Measurements from ENCODE around the gene THSD4. TPM values are rescaled to one million over a fixed set of nuclear protein-coding genes. Genes with fewer than 3 reads are reported as not detected.
"Not testable (repeated sequence)": the region's sequence is repeated elsewhere in the genome, so short reads cannot be mapped to it uniquely, and the experiment has no call there.

THSD4 gene
- total RNA-seq, 1 experiment from 2014 or later: 1.2 TPM

- DNase-seq (ENCODE audit: low spot score): no peak
- in situ Hi-C loops (cut with HindIII; ENCODE audit: low sequenced_read_pairs): no loop called here
These were observed 2.5 kb downstream of the THSD4 start for GRCh38 chr15:71117714-71118305.

GRCh38 chr15:71118345-71118744, 3.1 kb downstream of the THSD4 start:
- DNase-seq (ENCODE audit: low spot score): no peak

GRCh38 chr15:71118881-71119632, 3.8 kb downstream of the THSD4 start:
- in situ Hi-C loops (cut with HindIII; ENCODE audit: low sequenced_read_pairs): no loop called here
- no peak for DNase-seq (ENCODE audit: low spot score)

More at GRCh38 chr15:71118345-71118744, 3.1 kb downstream of the THSD4 start:
- in situ Hi-C loops (cut with HindIII; ENCODE audit: low sequenced_read_pairs): no loop called here

GRCh38 chr15:71120428-71120944, 5.2 kb downstream of the THSD4 start:
- in situ Hi-C loops (cut with HindIII; ENCODE audit: low sequenced_read_pairs): no loop called here
- DNase-seq (ENCODE audit: low spot score): no peak

- DNase-seq (ENCODE audit: low spot score): no peak
- in situ Hi-C loops (cut with HindIII; ENCODE audit: low sequenced_read_pairs): no loop called here
These were observed 6.2 kb downstream of the THSD4 start for GRCh38 chr15:71121442-71121841.

GRCh38 chr15:71124937-71125790, 9.9 kb downstream of the THSD4 start:
- in situ Hi-C loops (cut with HindIII; ENCODE audit: low sequenced_read_pairs): no loop called here

GRCh38 chr15:71125831-71126450, 10.7 kb downstream of the THSD4 start:
- in situ Hi-C loops (cut with HindIII; ENCODE audit: low sequenced_read_pairs): no loop called here

More at GRCh38 chr15:71124937-71125790, 9.9 kb downstream of the THSD4 start:
- DNase-seq (ENCODE audit: low spot score): no peak

GRCh38 chr15:71127083-71127482, 11.8 kb downstream of the THSD4 start:
- in situ Hi-C loops (cut with HindIII; ENCODE audit: low sequenced_read_pairs): no loop called here
- DNase-seq (ENCODE audit: low spot score): no peak

More at GRCh38 chr15:71125831-71126450, 10.7 kb downstream of the THSD4 start:
- no peak for DNase-seq (ENCODE audit: low spot score)

GRCh38 chr15:71128159-71128558, 12.9 kb downstream of the THSD4 start:
- in situ Hi-C loops (cut with HindIII; ENCODE audit: low sequenced_read_pairs); DNase-seq (ENCODE audit: low spot score): not testable (repeated sequence)

- in situ Hi-C loops (cut with HindIII; ENCODE audit: low sequenced_read_pairs): no loop called here
- no peak for DNase-seq (ENCODE audit: low spot score)
These were observed 13.8 kb downstream of the THSD4 start for GRCh38 chr15:71128939-71129562.

- DNase-seq (ENCODE audit: low spot score): no peak
- in situ Hi-C loops (cut with HindIII; ENCODE audit: low sequenced_read_pairs): no loop called here
These were observed 14.4 kb downstream of the THSD4 start for GRCh38 chr15:71129669-71130068.

GRCh38 chr15:71131601-71132362, 16.5 kb downstream of the THSD4 start:
- in situ Hi-C loops (cut with HindIII; ENCODE audit: low sequenced_read_pairs): no loop called here
- no peak for DNase-seq (ENCODE audit: low spot score)

GRCh38 chr15:71133747-71134472, 18.6 kb downstream of the THSD4 start:
- in situ Hi-C loops (cut with HindIII; ENCODE audit: low sequenced_read_pairs): no loop called here

GRCh38 chr15:71136159-71136783, 21.0 kb downstream of the THSD4 start:
- DNase-seq (ENCODE audit: low spot score): no peak
- in situ Hi-C loops (cut with HindIII; ENCODE audit: low sequenced_read_pairs): no loop called here

More at GRCh38 chr15:71133747-71134472, 18.6 kb downstream of the THSD4 start:
- no peak for DNase-seq (ENCODE audit: low spot score)

- in situ Hi-C loops (cut with HindIII; ENCODE audit: low sequenced_read_pairs): no loop called here
- DNase-seq (ENCODE audit: low spot score): no peak
These were observed 21.7 kb downstream of the THSD4 start for GRCh38 chr15:71136793-71137518.

GRCh38 chr15:71138473-71138872, 23.2 kb downstream of the THSD4 start:
- DNase-seq (ENCODE audit: low spot score): no peak
- in situ Hi-C loops (cut with HindIII; ENCODE audit: low sequenced_read_pairs): no loop called here

Data from G401 (cell line).